ENCODE results near the gene NADK2. TPM values are rescaled to one million over a fixed set of nuclear protein-coding genes. Genes with fewer than 3 reads are reported as not detected.

NADK2 gene
- total and polyA plus RNA-seq, 2 donors (not counting 3 experiments of a cell fraction or from before 2014, with no cell fraction given) = 4.0 to 20.3 TPM

DNA sequence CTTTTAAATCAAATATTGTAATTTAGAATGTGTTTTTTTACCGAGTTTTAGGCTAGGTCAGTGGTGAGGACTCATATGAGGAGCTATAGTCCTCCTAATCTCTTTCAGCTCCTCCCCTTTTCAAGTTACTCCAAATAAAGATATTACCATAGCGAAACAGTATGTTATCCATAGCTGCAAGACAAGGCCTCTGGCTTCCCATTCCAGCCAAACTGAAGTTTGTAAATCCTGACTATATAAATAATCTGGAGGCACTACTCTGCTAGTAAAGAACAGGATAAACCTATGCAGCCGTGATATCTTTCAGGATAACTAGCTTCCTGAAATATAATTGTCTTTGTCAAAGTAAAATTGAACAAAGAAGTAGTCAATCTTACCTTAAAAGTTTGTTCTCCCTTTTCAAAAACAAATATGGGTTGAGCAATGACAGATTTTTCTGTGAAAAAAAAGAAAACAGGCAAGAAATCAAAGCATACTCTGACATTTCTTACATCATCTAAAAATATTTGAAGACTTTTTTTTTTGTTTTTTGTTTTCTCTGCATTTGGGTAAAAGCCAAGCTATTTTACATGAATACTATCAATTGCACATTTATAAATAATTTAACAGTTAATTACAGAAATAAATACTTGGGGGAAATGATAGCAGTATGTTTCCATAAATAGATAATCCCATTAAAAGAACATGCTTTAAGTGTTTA lies 29.3 kb upstream of the NADK2 start:
- H3K9ac ChIP-seq (replicated peaks; ENCODE audit: extremely low read depth, insufficient read depth, low read length) = no peak overlapping the region
- H3K36me3 ChIP-seq (ENCODE audit: control insufficient read depth in 2 of 2, extremely low read depth in 1 of 2, insufficient read depth in 2 of 2, low read length in 2 of 2) = no peaks in the 10 kb centered on the region
- DNase-seq (ENCODE audit: low read depth, low spot score) (no peak), FAIRE-seq (no peak)
- intact Hi-C loops (cut with micrococcal nuclease) (no loop called here), dilution Hi-C loops (cut with MboI; ENCODE audit: extremely low pct_ligation_motif_present, low sequenced_read_pairs) (no loop called here)
- H2AFZ ChIP-seq (ENCODE audit: low read depth, low read length) = no peak overlapping the region
- H3K4me3 ChIP-seq (replicated peaks in 1 of 3; ENCODE audit: insufficient read depth in 1 of 3, low read depth in 1 of 3, low read length in 3 of 3) = no peak overlapping the region
- peaks cover 4 to 17% of the 10 kb centered on the region in 2 experiments for H3K27me3 ChIP-seq (ENCODE audit: control insufficient read depth in 2 of 2, insufficient read depth in 2 of 2, low read length in 2 of 2)
- H4K20me1 ChIP-seq (replicated peaks; ENCODE audit: control insufficient read depth, extremely low read depth, insufficient read depth, low read length) = no peaks in the 10 kb centered on the region
- H3K9me3 ChIP-seq (replicated peaks; ENCODE audit: control insufficient read depth, insufficient read depth, low read length) = no peaks in the 10 kb centered on the region
- H3K4me1 ChIP-seq (ENCODE audit: control insufficient read depth, extremely low read depth, insufficient read depth, low read length) = no peaks in the 10 kb centered on the region
- CTCF ChIA-PET = interaction anchor here (0.6 to 0.7 kb wide), 2 partner anchors 11 to 12 kb away, joined by 3 to 4 read pairs; no protein-coding TSS in a partner anchor
- POLR2A ChIA-PET = no interaction called here
- no TSS peak for BruUV-seq (replicated peaks)
- no peak overlapping the region for H3K4me2 ChIP-seq (ENCODE audit: insufficient read depth, low read length)
- TF ChIP-seq, protein P1, sequence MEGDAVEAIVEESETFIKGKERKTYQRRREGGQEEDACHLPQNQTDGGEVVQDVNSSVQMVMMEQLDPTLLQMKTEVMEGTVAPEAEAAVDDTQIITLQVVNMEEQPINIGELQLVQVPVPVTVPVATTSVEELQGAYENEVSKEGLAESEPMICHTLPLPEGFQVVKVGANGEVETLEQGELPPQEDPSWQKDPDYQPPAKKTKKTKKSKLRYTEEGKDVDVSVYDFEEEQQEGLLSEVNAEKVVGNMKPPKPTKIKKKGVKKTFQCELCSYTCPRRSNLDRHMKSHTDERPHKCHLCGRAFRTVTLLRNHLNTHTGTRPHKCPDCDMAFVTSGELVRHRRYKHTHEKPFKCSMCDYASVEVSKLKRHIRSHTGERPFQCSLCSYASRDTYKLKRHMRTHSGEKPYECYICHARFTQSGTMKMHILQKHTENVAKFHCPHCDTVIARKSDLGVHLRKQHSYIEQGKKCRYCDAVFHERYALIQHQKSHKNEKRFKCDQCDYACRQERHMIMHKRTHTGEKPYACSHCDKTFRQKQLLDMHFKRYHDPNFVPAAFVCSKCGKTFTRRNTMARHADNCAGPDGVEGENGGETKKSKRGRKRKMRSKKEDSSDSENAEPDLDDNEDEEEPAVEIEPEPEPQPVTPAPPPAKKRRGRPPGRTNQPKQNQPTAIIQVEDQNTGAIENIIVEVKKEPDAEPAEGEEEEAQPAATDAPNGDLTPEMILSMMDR (IDR thresholded peaks at IDR 0.05; ENCODE audit: extremely low read depth in 1 of 2, insufficient read depth in 1 of 2, low read depth in 1 of 2, low read length in 2 of 2) = no peak
- TF ChIP-seq POLR2A (IDR thresholded peaks at IDR 0.05; ENCODE audit: low read depth, low read length) (no peak), JUN (IDR thresholded peaks at IDR 0.05; ENCODE audit: borderline replicate concordance, insufficient read depth, insufficient read length, low read depth) (no peak), FOS (IDR thresholded peaks at IDR 0.05; ENCODE audit: borderline replicate concordance, insufficient read depth, low read length) (no peak), EZH2 (IDR thresholded peaks at IDR 0.05; ENCODE audit: borderline replicate concordance, low read depth, low read length, severe bottlenecking) (no peak), MYC (IDR thresholded peaks at IDR 0.05; ENCODE audit: low read depth, low read length) (no peak)
- no peaks in the 10 kb centered on the region for H3K9me1 ChIP-seq (replicated peaks; ENCODE audit: control insufficient read depth, extremely low read depth, insufficient read depth, low read length)
- H3K27ac ChIP-seq (ENCODE audit: insufficient read depth, low read depth, low read length) = no peak overlapping the region
- no peaks in the 10 kb centered on the region for H3K79me2 ChIP-seq (ENCODE audit: control insufficient read depth, insufficient read depth, low read length)

All from endothelial cell of umbilical vein (primary cell).